ENCODE data around the gene CD83.

The CD83 gene

DNA sequence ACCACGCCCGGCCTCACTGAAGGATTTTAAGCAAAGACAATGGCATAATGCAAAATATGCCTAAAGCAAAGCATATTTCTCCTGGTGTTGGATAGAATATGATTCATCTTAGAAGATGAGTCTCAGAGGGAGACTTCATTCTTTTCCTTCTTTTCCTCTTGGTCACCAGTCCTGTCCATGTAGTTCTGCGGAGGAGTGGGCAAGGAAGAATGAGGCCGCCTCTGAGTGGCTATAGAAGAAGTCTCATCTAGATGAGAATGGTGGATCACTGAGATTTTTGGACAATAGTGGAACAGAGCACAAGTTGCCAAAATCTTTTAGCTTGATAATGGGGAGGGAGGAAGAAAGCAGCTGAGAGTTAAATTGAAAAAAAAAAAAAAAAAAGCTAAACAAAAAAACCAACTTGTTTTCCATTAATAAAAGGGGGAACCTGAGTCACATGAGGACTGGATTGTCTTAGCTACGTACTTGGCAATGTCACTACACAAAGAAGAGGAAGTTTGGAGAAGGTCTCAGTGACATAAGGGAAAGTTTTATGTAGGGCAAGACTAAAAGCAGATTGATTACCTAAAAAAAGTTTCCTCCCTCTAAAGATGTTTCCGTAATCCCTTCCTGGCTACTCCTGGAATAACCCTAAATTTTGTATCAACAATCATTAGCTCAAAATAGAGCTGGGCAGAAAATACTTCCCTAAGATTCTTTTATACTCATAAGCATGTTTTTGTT, 6.0 kb downstream of the CD83 start:
- Histone ChIP-seq H4K8ac (ENCODE audit: low read depth, low read length) (no peak overlapping the region), H3K4ac (ENCODE audit: low read depth, low read length) (no peak overlapping the region), H3K9me3 (ENCODE audit: insufficient read depth, low read depth, low read length) (no peaks in the 10 kb centered on the region), H3K36me3 (ENCODE audit: control insufficient read depth in 1 of 2, insufficient read depth in 2 of 2, low read length in 2 of 2) (no peaks in the 10 kb centered on the region), H2BK120ac (ENCODE audit: insufficient read depth, low read length, poor library complexity) (no peak overlapping the region), H3K4me1 (ENCODE audit: control insufficient read depth in 1 of 2, insufficient read depth in 2 of 2, low read length in 2 of 2) (no peaks in the 10 kb centered on the region), H3K27me3 (ENCODE audit: insufficient read depth, low read length) (no peaks in the 10 kb centered on the region), H3K79me1 (ENCODE audit: low read length) (no peaks in the 10 kb centered on the region), H3K9ac (ENCODE audit: low read length) (no peak overlapping the region), H2AFZ (ENCODE audit: insufficient read depth, low read length, poor library complexity) (no peak overlapping the region), H3K27ac (ENCODE audit: low read depth, low read length) (no peak overlapping the region), H2AK5ac (ENCODE audit: low read length) (no peak overlapping the region), H3K14ac (ENCODE audit: low read length) (no peak overlapping the region), H2BK12ac (ENCODE audit: low read length) (no peak overlapping the region), H2BK5ac (ENCODE audit: low read depth, low read length, poor library complexity) (no peak overlapping the region), H4K91ac (ENCODE audit: low read depth, low read length) (no peak overlapping the region), H4K12ac (ENCODE audit: low read depth, low read length) (no peak overlapping the region), H3K23ac (ENCODE audit: low read length) (no peak overlapping the region), H3K4me2 (ENCODE audit: low read length) (no peak overlapping the region), H3K4me3 (ENCODE audit: low read depth, low read length) (no peak overlapping the region), H3K18ac (ENCODE audit: low read length) (no peak overlapping the region), H3K79me2 (ENCODE audit: control insufficient read depth, insufficient read depth, low read length, poor library complexity) (no peaks in the 10 kb centered on the region)
- peak; percentile 48 to 84 for DNase-seq
- WGBS (ENCODE audit: extremely low coverage, insufficient coverage, insufficient read length): no CpG with 5 or more reads among the region's 6 CpGs

DNA sequence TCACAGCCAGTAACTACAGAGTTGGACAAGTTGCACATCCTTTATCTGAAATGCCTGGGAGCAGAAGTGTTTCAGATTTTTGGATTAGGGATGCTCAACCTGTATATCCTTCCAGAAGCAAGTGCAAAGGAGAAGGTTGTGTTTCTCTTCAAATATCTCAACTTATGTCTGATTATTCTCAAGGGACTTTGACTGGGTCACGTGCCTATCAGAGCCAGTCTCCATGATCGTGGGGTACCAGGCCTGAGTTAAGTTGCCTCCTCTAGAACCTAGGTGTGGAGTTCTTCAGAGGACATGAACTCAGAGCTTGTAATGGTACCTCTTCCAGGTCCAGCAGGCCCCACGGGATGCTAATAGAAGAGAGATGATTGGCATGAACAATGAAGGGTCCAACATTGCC, 7.8 kb downstream of the CD83 start:
- Histone ChIP-seq H4K12ac (ENCODE audit: low read depth, low read length) (no peak overlapping the region), H2AFZ (ENCODE audit: insufficient read depth, low read length, poor library complexity) (no peak overlapping the region), H3K4me2 (ENCODE audit: low read length) (no peak overlapping the region), H3K9ac (ENCODE audit: low read length) (no peak overlapping the region), H3K27me3 (ENCODE audit: insufficient read depth, low read length) (no peaks in the 10 kb centered on the region), H3K27ac (ENCODE audit: low read depth, low read length) (no peak overlapping the region), H3K4me1 (ENCODE audit: control insufficient read depth in 1 of 2, insufficient read depth in 2 of 2, low read length in 2 of 2) (no peaks in the 10 kb centered on the region), H2BK5ac (ENCODE audit: low read depth, low read length, poor library complexity) (no peak overlapping the region), H3K36me3 (ENCODE audit: control insufficient read depth in 1 of 2, insufficient read depth in 2 of 2, low read length in 2 of 2) (no peaks in the 10 kb centered on the region), H2AK5ac (ENCODE audit: low read length) (no peak overlapping the region), H3K4ac (ENCODE audit: low read depth, low read length) (no peak overlapping the region), H3K14ac (ENCODE audit: low read length) (no peak overlapping the region), H3K4me3 (ENCODE audit: low read depth, low read length) (no peak overlapping the region), H4K8ac (ENCODE audit: low read depth, low read length) (no peak overlapping the region), H3K79me1 (ENCODE audit: low read length) (no peaks in the 10 kb centered on the region), H2BK120ac (ENCODE audit: insufficient read depth, low read length, poor library complexity) (no peak overlapping the region), H3K18ac (ENCODE audit: low read length) (no peak overlapping the region), H4K91ac (ENCODE audit: low read depth, low read length) (no peak overlapping the region), H3K79me2 (ENCODE audit: control insufficient read depth, insufficient read depth, low read length, poor library complexity) (no peaks in the 10 kb centered on the region), H2BK12ac (ENCODE audit: low read length) (no peak overlapping the region), H3K23ac (ENCODE audit: low read length) (no peak overlapping the region), H3K9me3 (ENCODE audit: insufficient read depth, low read depth, low read length) (no peaks in the 10 kb centered on the region)
- WGBS (ENCODE audit: extremely low coverage, insufficient coverage, insufficient read length): no CpG with 5 or more reads among the region's 3 CpGs
- DNase-seq: no peak

- no peak for DNase-seq
- Histone ChIP-seq H2AFZ (ENCODE audit: insufficient read depth, low read length, poor library complexity) (no peak overlapping the region), H3K36me3 (ENCODE audit: control insufficient read depth in 1 of 2, insufficient read depth in 2 of 2, low read length in 2 of 2) (no peaks in the 10 kb centered on the region), H2AK5ac (ENCODE audit: low read length) (no peak overlapping the region), H3K79me2 (ENCODE audit: control insufficient read depth, insufficient read depth, low read length, poor library complexity) (no peaks in the 10 kb centered on the region), H2BK5ac (ENCODE audit: low read depth, low read length, poor library complexity) (no peak overlapping the region), H3K14ac (ENCODE audit: low read length) (no peak overlapping the region), H3K27me3 (ENCODE audit: insufficient read depth, low read length) (no peaks in the 10 kb centered on the region), H2BK120ac (ENCODE audit: insufficient read depth, low read length, poor library complexity) (no peak overlapping the region), H3K23ac (ENCODE audit: low read length) (no peak overlapping the region), H3K4me3 (ENCODE audit: low read depth, low read length) (no peak overlapping the region), H3K27ac (ENCODE audit: low read depth, low read length) (no peak overlapping the region), H3K4me1 (ENCODE audit: control insufficient read depth in 1 of 2, insufficient read depth in 2 of 2, low read length in 2 of 2) (no peaks in the 10 kb centered on the region), H3K4ac (ENCODE audit: low read depth, low read length) (no peak overlapping the region), H2BK12ac (ENCODE audit: low read length) (no peak overlapping the region), H3K4me2 (ENCODE audit: low read length) (no peak overlapping the region), H3K9ac (ENCODE audit: low read length) (no peak overlapping the region), H4K12ac (ENCODE audit: low read depth, low read length) (no peak overlapping the region), H3K18ac (ENCODE audit: low read length) (no peak overlapping the region), H4K91ac (ENCODE audit: low read depth, low read length) (no peak overlapping the region), H3K79me1 (ENCODE audit: low read length) (no peaks in the 10 kb centered on the region), H3K9me3 (ENCODE audit: insufficient read depth, low read depth, low read length) (no peaks in the 10 kb centered on the region), H4K8ac (ENCODE audit: low read depth, low read length) (no peak overlapping the region)
- 100% methylated on average over 2 of the region's 5 CpGs for WGBS (ENCODE audit: extremely low coverage, insufficient coverage, insufficient read length)
Measured at GRCh38 chr6:14126191-14126590, 8.6 kb downstream of the CD83 start.

GRCh38 chr6:14127611-14128010, 10.0 kb downstream of the CD83 start:
- Histone ChIP-seq H2BK12ac (ENCODE audit: low read length) (no peak overlapping the region), H3K9ac (ENCODE audit: low read length) (no peak overlapping the region), H3K4me1 (ENCODE audit: control insufficient read depth in 1 of 2, insufficient read depth in 2 of 2, low read length in 2 of 2) (no peaks in the 10 kb centered on the region), H4K12ac (ENCODE audit: low read depth, low read length) (no peak overlapping the region), H3K27ac (ENCODE audit: low read depth, low read length) (no peak overlapping the region), H3K79me2 (ENCODE audit: control insufficient read depth, insufficient read depth, low read length, poor library complexity) (no peaks in the 10 kb centered on the region), H3K9me3 (ENCODE audit: insufficient read depth, low read depth, low read length) (no peaks in the 10 kb centered on the region), H3K79me1 (ENCODE audit: low read length) (no peaks in the 10 kb centered on the region), H3K4me3 (ENCODE audit: low read depth, low read length) (no peak overlapping the region), H2AFZ (ENCODE audit: insufficient read depth, low read length, poor library complexity) (no peak overlapping the region), H3K23ac (ENCODE audit: low read length) (no peak overlapping the region), H3K4me2 (ENCODE audit: low read length) (no peak overlapping the region), H3K14ac (ENCODE audit: low read length) (no peak overlapping the region), H3K27me3 (ENCODE audit: insufficient read depth, low read length) (no peaks in the 10 kb centered on the region), H4K91ac (ENCODE audit: low read depth, low read length) (no peak overlapping the region), H3K36me3 (ENCODE audit: control insufficient read depth in 1 of 2, insufficient read depth in 2 of 2, low read length in 2 of 2) (no peaks in the 10 kb centered on the region), H2BK120ac (ENCODE audit: insufficient read depth, low read length, poor library complexity) (no peak overlapping the region), H4K8ac (ENCODE audit: low read depth, low read length) (no peak overlapping the region), H2BK5ac (ENCODE audit: low read depth, low read length, poor library complexity) (no peak overlapping the region), H3K4ac (ENCODE audit: low read depth, low read length) (no peak overlapping the region), H2AK5ac (ENCODE audit: low read length) (no peak overlapping the region), H3K18ac (ENCODE audit: low read length) (no peak overlapping the region)
- WGBS (ENCODE audit: extremely low coverage, insufficient coverage, insufficient read length): no CpG with 5 or more reads among the region's 3 CpGs
- DNase-seq: no peak

Measured in trophoblast cell (in vitro differentiated cells and primary cell).